Central memory CD8-positive, alpha-beta T cell (primary cell): Measurements from ENCODE around the gene ZNF787.
"Not testable (repeated sequence)": the region's sequence is repeated elsewhere in the genome, so short reads cannot be mapped to it uniquely, and the experiment has no call there.

Experiments used
- ATAC-seq: fragments of 150-1000 bp; cut with Tn5 transposase; replicated peaks from 2 replicates; pipeline ENCODE4 v1.10.0; 2022; ENCODE audit warnings: mild to moderate bottlenecking, moderate FRiP score, moderate number of reproducible peaks; ENCODE audit not compliant: poor library complexity, severe bottlenecking; ENCODE audit errors: extremely low read depth
- DNase-seq, 2 donors: peaks; one replicate each; pipeline ENCODE4 v3.0.0; 2021; ENCODE audit warnings: low spot score in 2 of 2
- H3K27ac Mint-ChIP-seq: one replicate; pipeline ENCODE4 v1.8.0; 2022; ENCODE audit warnings: low read depth, mild to moderate bottlenecking, moderate library complexity, mixed read lengths
- H3K27me3 Mint-ChIP-seq: one replicate; pipeline ENCODE4 v1.8.0; 2022; ENCODE audit warnings: mixed read lengths
- H3K36me3 Mint-ChIP-seq: one replicate; pipeline ENCODE4 v1.8.0; 2022; ENCODE audit warnings: mild to moderate bottlenecking, moderate library complexity, mixed read lengths; ENCODE audit not compliant: insufficient read depth
- H3K4me1 Mint-ChIP-seq: one replicate; pipeline ENCODE4 v1.8.0; 2022; ENCODE audit warnings: mixed read lengths
- H3K4me3 Mint-ChIP-seq: one replicate; pipeline ENCODE4 v1.8.0; 2022; ENCODE audit warnings: mild to moderate bottlenecking, moderate library complexity, mixed read lengths
- H3K9me3 Mint-ChIP-seq: one replicate; pipeline ENCODE4 v1.8.0; 2022; ENCODE audit warnings: mixed read lengths

ZNF787 gene

DNA sequence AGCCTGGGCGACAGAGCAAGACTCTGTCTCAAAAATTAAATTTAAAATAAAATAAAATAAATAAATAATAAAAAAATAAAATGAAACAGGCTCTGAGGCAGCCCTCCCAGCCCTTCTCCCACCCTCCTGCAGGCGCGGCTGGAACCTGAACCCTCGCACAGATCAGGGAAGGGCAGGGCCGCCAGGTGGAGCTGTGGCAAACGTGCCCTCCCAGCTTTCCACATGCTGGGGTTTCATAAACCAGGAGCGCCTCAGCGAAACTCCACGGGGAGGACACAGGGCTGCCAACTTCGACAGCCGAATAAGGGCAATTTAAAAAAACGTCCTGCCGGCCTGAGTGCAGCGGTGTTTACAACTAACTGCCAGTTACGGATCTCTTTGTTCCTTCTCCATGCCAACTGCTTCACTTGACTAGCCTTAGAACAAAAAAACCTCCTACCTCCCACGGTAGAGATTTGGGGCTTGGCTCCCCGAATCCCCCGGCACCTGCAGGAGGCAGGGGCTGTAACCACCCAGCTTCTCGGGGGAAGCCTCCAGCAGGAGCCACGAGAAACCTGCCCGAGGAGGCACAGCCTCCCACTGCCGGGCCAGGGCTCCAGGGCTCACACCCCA is 15.9 kb downstream of the ZNF787 start:
- Mint-ChIP-seq H3K27me3 (no peaks in the 10 kb centered on the region), H3K9me3 (no peaks in the 10 kb centered on the region), H3K27ac (no peak overlapping the region), H3K4me3 (no peak overlapping the region), H3K36me3 (peaks cover 8% of the 10 kb centered on the region), H3K4me1 (peaks cover 45% of the 10 kb centered on the region)
- ATAC-seq (no peak), DNase-seq (no peak)

DNA sequence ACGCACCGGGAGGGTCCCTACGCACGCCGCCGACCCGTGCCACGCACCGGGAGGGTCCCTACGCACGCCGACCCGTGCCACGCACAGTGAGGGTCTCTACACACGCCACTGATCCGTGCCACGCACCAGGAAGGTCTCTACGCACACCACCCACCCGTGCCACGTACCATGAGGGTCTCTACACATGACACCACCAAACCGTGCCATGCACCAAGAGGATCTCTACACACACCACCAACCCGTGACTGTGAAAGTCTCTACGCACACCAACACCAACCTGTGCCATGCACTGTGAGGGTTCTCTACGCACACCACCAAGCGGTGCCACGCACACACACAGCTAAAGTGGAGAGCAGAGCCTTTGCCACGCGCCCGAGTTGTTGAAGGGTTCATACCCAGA is 16.7 kb downstream of the ZNF787 start:
- H3K27ac Mint-ChIP-seq = no peak overlapping the region
- no peaks in the 10 kb centered on the region for H3K9me3 Mint-ChIP-seq
- no peak for ATAC-seq
- no peak for DNase-seq
- peaks cover 8% of the 10 kb centered on the region for H3K36me3 Mint-ChIP-seq
- H3K4me3 Mint-ChIP-seq = no peak overlapping the region
- peaks cover 43% of the 10 kb centered on the region for H3K4me1 Mint-ChIP-seq
- H3K27me3 Mint-ChIP-seq = no peaks in the 10 kb centered on the region

DNA sequence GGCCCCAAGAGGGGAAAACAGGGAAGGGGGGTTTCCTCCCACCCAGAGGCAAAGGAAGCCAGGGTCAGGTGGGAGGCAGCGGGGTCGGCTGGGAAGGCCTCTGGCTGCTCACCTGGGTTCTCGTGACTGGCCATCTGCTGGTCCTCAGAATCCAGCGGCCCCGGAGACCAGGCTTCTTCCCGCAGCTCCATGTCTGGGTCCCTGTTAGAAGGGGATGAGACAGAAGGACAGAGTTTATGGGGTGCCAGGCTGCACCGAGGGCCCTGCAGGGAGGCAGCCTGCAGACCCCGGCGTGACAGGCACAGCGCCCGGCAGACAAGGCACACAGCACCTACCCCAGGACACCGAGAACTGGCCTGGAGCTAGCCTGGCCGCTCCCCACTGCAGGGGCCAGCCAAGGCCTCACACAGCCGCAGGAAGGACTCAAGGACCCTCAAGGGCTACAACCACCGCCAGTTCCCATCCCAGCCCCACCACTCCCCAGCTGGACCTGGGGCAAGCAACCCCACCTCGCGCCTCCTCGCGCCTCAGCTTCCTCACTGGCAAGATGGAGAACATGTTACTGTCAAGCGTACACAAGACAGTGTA is 18.0 kb downstream of the ZNF787 start:
- Mint-ChIP-seq H3K27me3 (no peaks in the 10 kb centered on the region), H3K27ac (no peak overlapping the region), H3K9me3 (no peaks in the 10 kb centered on the region), H3K36me3 (peaks cover 8% of the 10 kb centered on the region), H3K4me3 (no peak overlapping the region), H3K4me1 (peaks cover 38% of the 10 kb centered on the region)
- DNase-seq (no peak), ATAC-seq (no peak)

DNA sequence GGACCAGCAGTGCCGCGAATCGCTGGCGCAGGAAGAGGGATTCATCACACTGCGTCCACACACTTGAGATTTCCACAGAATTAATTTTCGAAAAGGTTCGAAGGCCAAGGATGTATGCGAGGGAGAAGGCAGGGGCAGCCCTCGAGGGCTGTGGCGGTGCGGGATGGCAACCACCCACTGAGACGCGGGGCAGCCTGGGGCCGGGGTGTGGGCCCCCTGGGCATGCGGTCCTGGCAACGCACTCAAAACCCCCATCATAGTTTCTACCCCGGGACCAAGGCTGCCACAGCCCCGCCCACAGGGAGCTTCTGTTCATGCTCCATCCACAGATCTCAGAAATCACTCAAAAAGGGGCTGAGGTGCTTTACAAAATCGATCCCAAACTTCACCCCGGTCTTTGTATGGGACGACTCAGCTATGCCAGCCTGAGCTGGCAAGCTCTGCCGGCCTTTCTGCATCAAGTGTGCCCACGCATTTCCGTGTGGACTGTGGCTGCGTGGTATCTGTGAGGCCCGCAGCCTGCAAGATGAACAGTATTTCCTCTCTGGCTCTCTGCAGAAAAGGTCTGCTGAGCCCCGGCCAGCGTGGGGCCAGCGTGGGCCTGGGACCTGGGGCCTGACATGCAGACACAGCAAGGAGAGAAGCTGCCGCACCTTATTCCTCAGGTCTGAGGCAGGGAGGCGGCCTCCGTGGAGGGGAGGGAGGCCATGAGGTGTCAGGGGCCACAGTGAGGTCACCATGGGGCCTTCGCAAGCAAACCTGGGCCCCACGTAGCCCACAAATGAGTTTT is 19.2 kb downstream of the ZNF787 start:
- Mint-ChIP-seq H3K9me3 (no peaks in the 10 kb centered on the region), H3K36me3 (peaks cover 6% of the 10 kb centered on the region), H3K27ac (no peak overlapping the region), H3K4me1 (peaks cover 28% of the 10 kb centered on the region), H3K4me3 (no peak overlapping the region), H3K27me3 (no peaks in the 10 kb centered on the region)
- ATAC-seq (no peak), DNase-seq (no peak)

DNA sequence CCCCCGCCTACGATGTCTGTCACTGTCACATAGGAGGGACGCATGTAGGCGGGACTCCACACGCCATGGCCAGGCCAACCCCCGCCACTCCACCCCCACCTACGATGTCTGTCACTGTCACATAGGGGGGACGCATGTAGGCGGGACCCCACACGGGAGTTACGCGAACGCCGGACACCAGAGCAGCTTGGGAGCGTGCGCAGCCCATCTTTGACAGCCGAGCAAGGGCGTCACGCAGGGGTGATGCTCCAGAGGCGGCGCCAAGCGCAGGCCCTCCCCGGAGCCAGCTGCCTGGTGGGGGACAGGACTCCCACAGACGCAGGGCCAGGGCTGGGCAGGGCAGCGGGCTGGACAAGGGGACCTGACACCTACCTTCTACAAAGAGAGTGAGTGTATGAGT is 20.0 kb downstream of the ZNF787 start:
- Mint-ChIP-seq H3K27ac (no peak overlapping the region), H3K4me1 (peaks cover 19% of the 10 kb centered on the region), H3K9me3 (no peaks in the 10 kb centered on the region), H3K36me3 (peaks cover 6% of the 10 kb centered on the region), H3K27me3 (no peaks in the 10 kb centered on the region), H3K4me3 (no peak overlapping the region)
- DNase-seq = no peak
- no peak for ATAC-seq

DNA sequence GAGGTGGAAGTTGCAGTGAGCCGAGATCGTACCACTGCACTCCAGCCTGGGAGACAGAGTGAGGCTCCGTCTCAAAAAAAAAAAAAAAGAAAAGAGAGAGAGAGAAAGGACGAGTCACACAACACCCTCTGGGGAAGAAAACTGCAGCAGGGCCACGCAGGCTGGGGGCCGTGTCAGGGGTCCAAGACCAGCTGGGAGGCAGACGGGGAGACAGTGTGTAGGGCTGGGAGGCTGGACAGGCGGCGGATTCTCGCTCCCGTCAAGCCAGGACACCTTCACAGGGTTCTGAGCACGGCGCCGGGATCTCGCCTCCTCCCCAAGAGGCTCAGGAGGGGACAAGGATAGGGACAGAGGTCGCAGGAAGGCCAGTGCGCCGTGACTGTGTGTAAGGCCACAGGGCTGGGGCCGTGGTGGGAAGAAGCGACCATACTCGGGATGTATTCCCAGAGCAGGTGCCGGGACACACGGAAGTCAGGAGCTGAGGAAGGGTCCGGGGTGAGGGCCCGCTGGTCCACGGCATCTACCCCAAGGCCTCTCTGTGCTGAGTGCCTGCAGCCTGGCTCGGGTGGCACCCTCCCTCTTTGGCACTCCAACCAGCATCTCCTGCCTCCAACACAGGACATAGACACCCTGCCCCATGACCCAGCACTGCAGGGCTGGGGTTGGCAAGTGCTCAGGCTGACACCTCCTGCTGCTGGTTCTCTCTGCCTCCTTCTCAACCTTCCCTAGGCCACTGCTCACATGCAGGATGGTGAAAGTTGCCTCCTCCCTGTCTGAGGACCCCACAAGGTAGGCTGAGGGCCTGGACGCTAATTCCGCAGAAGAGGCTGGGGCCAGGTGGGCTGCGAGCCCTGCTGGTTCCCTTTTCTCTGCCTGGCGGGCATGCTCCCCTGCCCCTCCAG is 21.2 kb downstream of the ZNF787 start:
- Mint-ChIP-seq H3K9me3 (no peaks in the 10 kb centered on the region), H3K4me1 (peaks cover 9% of the 10 kb centered on the region), H3K27ac (peak overlapping the region; percentile 53), H3K27me3 (no peaks in the 10 kb centered on the region), H3K36me3 (peaks cover 8% of the 10 kb centered on the region), H3K4me3 (no peak overlapping the region)
- ATAC-seq = no peak
- DNase-seq = no peak

DNA sequence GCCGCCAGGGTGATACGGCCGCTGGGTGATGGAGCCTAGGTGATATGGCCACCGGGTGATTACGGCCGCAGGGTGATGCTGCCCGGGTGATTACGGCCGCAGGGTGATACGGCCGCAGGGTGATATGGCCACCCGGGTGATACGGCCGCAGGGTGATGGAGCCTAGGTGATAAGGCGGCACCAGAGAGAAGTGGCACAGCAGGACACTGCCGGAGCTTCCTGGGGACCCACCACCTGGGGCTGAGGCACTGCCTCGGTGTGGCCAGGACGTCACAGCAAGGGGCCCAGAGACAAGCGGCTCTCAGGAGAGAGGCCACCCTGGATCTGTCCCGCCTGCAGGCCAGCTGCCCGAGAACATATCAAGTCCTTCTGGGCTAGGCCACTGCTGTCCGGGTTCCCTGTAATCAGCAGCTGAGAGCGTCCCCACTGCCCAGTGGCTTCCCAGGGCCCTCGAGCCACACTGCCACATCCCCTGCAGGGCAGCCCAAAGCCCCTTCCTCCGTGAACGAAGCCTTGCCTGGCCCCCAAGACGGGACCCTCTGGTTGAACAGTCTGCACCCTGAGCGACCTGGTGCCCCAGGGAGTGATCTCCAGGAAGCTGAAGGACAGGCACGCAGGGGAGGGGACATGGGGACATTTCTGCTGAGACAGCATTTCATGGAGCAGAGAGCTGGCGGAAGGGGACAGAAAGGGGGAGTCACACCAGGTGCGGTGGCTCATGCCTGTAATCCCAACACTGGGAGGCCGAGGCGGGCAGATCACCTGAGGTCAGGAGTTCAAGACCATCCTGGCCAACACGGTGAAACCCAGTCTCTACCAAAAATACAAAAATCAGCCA is 22.1 kb downstream of the ZNF787 start:
- ATAC-seq (no peak), DNase-seq (no peak)
- Mint-ChIP-seq H3K4me1 (peaks cover 5% of the 10 kb centered on the region), H3K4me3 (no peak overlapping the region), H3K9me3 (no peaks in the 10 kb centered on the region), H3K27me3 (no peaks in the 10 kb centered on the region), H3K36me3 (peaks cover 10% of the 10 kb centered on the region), H3K27ac (peak overlapping the region; percentile 53)

DNA sequence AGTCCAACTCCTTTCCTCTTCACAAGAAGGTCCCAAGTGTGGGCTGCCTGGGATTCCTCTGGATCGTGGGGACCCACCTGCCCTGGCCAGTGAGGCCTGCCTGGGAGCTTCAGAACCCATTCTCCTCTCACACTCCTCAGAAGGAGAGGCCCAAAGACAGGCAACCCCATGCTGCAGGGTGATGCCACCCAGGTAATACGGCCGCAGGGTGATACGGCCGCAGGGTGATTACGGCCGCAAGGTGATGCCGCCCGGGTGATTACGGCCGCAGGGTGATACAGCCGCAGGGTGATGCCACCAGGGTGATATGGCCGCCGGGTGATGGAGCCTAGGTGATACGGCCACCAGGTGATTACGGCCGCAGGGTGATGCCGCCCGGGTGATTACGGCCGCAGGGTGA is 22.9 kb downstream of the ZNF787 start:
- H3K27ac Mint-ChIP-seq, H3K4me3 Mint-ChIP-seq, H3K9me3 Mint-ChIP-seq, H3K36me3 Mint-ChIP-seq, H3K27me3 Mint-ChIP-seq, DNase-seq, ATAC-seq, H3K4me1 Mint-ChIP-seq: not testable (repeated sequence)

DNA sequence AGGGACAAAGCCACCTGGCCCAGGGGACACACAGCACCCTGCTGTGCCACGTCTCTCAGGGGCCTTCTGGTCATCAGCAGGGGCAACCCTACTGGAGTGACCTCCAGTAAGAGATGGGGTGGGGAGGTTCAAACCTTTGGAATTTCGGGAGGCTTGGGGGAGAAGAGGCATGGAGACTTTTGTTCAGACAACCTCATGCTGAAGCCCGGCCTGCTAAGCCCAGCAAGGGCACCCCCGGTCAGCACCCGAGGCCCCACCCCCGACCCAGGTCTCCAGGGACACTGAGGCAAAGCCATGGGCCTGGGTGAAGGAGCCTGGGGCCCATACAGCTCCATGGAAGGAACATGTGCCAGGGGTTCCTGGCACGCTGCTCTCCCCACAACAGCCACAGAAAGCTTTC is 23.3 kb downstream of the ZNF787 start:
- Mint-ChIP-seq H3K36me3 (peaks cover 10% of the 10 kb centered on the region), H3K4me1 (peaks cover 11% of the 10 kb centered on the region), H3K27me3 (no peaks in the 10 kb centered on the region), H3K4me3 (no peak overlapping the region), H3K27ac (no peak overlapping the region), H3K9me3 (no peaks in the 10 kb centered on the region)
- ATAC-seq (no peak), DNase-seq (no peak)

DNA sequence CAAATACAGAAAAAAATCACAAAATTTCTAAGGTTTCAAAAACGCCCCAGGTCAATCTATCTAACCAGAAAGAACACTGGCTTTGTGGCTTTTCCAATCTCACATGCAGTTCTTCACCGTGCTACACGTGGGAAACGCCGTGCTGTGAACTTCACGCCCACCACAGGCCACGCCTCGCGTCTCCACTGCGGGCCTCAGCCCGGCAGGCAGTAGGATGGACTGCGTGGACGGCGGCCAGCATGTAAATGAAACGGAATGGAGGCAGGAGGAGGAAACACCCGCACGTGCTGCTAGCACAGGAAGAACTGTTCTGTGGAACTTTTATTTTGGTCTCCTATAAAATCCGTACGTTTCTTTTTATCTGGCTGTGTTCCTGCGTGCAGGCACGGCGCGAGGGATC is 23.8 kb downstream of the ZNF787 start:
- ATAC-seq = no peak
- Mint-ChIP-seq H3K9me3 (no peaks in the 10 kb centered on the region), H3K36me3 (peaks cover 12% of the 10 kb centered on the region), H3K4me3 (no peak overlapping the region), H3K27me3 (no peaks in the 10 kb centered on the region), H3K27ac (no peak overlapping the region), H3K4me1 (peaks cover 15% of the 10 kb centered on the region)
- no peak for DNase-seq

DNA sequence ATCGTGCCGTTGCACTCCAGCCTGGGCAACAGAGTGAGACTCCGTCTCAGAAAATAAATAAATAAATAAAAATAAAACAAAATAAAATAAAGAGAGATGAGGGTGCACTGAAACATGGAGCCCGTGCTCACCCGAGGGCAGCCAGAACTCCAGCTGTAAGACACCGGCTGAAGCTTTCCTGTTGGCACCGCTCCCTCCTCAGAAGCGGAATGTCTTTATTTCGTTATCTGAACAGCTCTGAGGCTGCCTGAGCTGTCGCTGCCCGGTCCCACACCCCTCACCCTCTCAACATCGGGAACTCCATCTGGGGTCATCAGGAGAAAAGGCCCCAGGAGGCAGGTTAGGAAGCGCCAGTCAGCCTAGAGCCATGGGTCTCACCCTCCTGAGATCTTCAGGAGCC is 24.4 kb downstream of the ZNF787 start:
- peaks cover 16% of the 10 kb centered on the region for H3K36me3 Mint-ChIP-seq
- DNase-seq (no peak), ATAC-seq (no peak)
- no peak overlapping the region for H3K4me3 Mint-ChIP-seq
- H3K27ac Mint-ChIP-seq = no peak overlapping the region
- H3K9me3 Mint-ChIP-seq = no peaks in the 10 kb centered on the region
- peaks cover 17% of the 10 kb centered on the region for H3K4me1 Mint-ChIP-seq
- H3K27me3 Mint-ChIP-seq = no peaks in the 10 kb centered on the region

DNA sequence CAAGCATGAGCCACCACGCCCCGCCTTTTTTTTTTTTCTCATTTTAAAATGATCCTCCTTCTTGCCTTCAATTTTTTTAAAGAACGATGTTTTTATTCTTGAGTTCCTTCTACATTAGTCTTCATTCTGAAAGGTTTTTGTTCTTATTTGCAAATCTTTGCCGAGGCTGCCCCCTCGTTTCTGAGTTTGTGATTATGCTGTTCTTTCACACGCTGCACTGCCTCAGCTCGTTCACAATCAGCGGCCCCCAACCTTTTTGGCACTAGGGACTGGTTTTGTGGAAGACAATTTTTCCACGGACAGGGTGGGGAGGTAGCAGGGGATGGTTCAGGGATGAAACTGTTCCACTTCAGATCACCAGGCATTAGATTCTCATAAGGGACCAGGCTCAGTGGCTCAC is 26.6 kb downstream of the ZNF787 start:
- DNase-seq (no peak), ATAC-seq (no peak)
- Mint-ChIP-seq H3K4me1 (peaks cover 23% of the 10 kb centered on the region), H3K9me3 (no peaks in the 10 kb centered on the region), H3K36me3 (peaks cover 21% of the 10 kb centered on the region), H3K27ac (no peak overlapping the region), H3K4me3 (no peak overlapping the region), H3K27me3 (no peaks in the 10 kb centered on the region)
